HepG2 (cell line): ENCODE data around the gene DNASE1. TPM values are rescaled to one million over a fixed set of nuclear protein-coding genes. Genes with fewer than 3 reads are reported as not detected.
A peak's percentile ranks its signal among the peaks of the same experiment; 100 is the strongest.

ENCODE experiments used
- ATAC-seq: fragments of 200-7000 bp; cut with Tn5 transposase; 3 replicates; pipeline ENCODE4 v1.9.1; 2020; ENCODE audit warnings: mild to moderate bottlenecking, moderate library complexity
- BruUV-seq: library from RNA; stranded (reverse); fragments of 400-500 nt; replicated peaks from 2 replicates; lab custom pipeline; 2021; lab: Mats Ljungman, UMichigan
- CTCF ChIA-PET: fragments of 300-600 bp; formaldehyde crosslinking; extraction: SDS; loops from one replicate; lab custom pipeline; 2021; ENCODE audit warnings: low total read pairs, inconsistent platforms, low intra/inter-chr PET ratio; lab: Yijun Ruan, JAX
- POLR2A ChIA-PET: fragments of 350-600 bp; sonication (Branson Sonifier 250); formaldehyde crosslinking; loops from one replicate; lab custom pipeline; 2020; ENCODE audit warnings: antibody characterized with exemption, inconsistent platforms; lab: Yijun Ruan, JAX
- DNase-seq: peaks from one replicate; pipeline ENCODE4 v3.0.0-alpha.2; 2015; ENCODE audit warnings: low spot score
- FAIRE-seq: peaks from 3 replicates; lab custom pipeline; 2011; peaks lifted over from hg19 to GRCh38; lab: Jason Lieb, UNC
- H2AFZ ChIP-seq: one replicate; pipeline ENCODE4 v1.6.1; 2011; ENCODE audit warnings: low read length, inconsistent platforms
- H3K27ac ChIP-seq: fragments of 300-600 bp; 3 replicates; pipeline ENCODE4 v1.8.0; 2011; ENCODE audit warnings: mixed run types, mild to moderate bottlenecking, mixed read lengths, low read length, inconsistent platforms; ENCODE audit not compliant: insufficient read depth; ENCODE audit errors: extremely low read length
- H3K27me3 ChIP-seq, 2 experiments: fragments of 200-600 bp in 1 of 2; 2 replicates in 1 of 2; 3 replicates in 1 of 2; pipeline versions ENCODE4 v1.6.0 to v1.8.0; 2011; ENCODE audit warnings: low read length in 2 of 2, mild to moderate bottlenecking in 2 of 2, moderate library complexity in 2 of 2, inconsistent platforms in 1 of 2; ENCODE audit not compliant: insufficient read depth in 2 of 2, control insufficient read depth in 1 of 2
- H3K36me3 ChIP-seq, 2 experiments: fragments of 200-600 bp in 1 of 2; replicated peaks in 1 of 2; 2 replicates in 1 of 2; 3 replicates in 1 of 2; pipeline versions ENCODE4 v1.5.1 to v1.8.0; 2011; ENCODE audit warnings: low read length in 2 of 2, inconsistent platforms in 1 of 2; ENCODE audit not compliant: insufficient read depth in 2 of 2, control insufficient read depth in 1 of 2
- H3K4me1 ChIP-seq: 2 replicates; pipeline ENCODE4 v1.5.1; 2012; ENCODE audit warnings: low read length, inconsistent platforms; ENCODE audit not compliant: insufficient read depth
- H3K4me2 ChIP-seq: 2 replicates; pipeline ENCODE4 v1.6.0; 2011; ENCODE audit warnings: low read depth, low read length, inconsistent platforms
- H3K4me3 ChIP-seq, 3 experiments: fragments of 200-600 bp in 1 of 3; sonication (generic), shearing (Covaris generic) in 1 of 3; replicated peaks in 1 of 3; 2 replicates each; pipeline ENCODE4 v1.5.1; 2011 to 2016; ENCODE audit warnings: low read length in 3 of 3, inconsistent platforms in 2 of 3, low read depth in 2 of 3, mild to moderate bottlenecking in 2 of 3, control low read depth in 1 of 3, mixed read lengths in 1 of 3; ENCODE audit not compliant: insufficient read depth in 1 of 3
- H3K79me2 ChIP-seq: one replicate; pipeline ENCODE4 v1.6.1; 2011; ENCODE audit warnings: low read length, inconsistent platforms; ENCODE audit not compliant: insufficient read depth
- H3K9ac ChIP-seq: 2 replicates; pipeline ENCODE4 v1.6.0; 2011; ENCODE audit warnings: mild to moderate bottlenecking, low read depth, low read length, inconsistent platforms; ENCODE audit not compliant: insufficient read depth
- H3K9me3 ChIP-seq: 2 replicates; pipeline ENCODE4 v1.5.1; 2012; ENCODE audit warnings: mild to moderate bottlenecking, low read length
- H4K20me1 ChIP-seq: 2 replicates; pipeline ENCODE4 v1.6.0; 2011; ENCODE audit warnings: inconsistent platforms, mild to moderate bottlenecking, low read length, moderate library complexity; ENCODE audit not compliant: insufficient read depth
- CBX2 ChIP-seq, 2 experiments: fragments of 200-600 bp in 1 of 2; sonication (generic); formaldehyde crosslinking in 1 of 2; IDR thresholded peaks; 2 replicates each; pipeline versions ENCODE4 v1.7.0 to v1.8.1; 2018 to 2022; ENCODE audit warnings: low read depth in 2 of 2, low read length in 1 of 2, mild to moderate bottlenecking in 1 of 2, missing genetic modification reagents in 1 of 2
- CSRNP2 ChIP-seq: sonication (generic); formaldehyde crosslinking; conservative IDR thresholded peaks from 2 replicates; pipeline ENCODE4 v1.8.0; 2022; ENCODE audit warnings: low read depth, missing genetic modification reagents
- FOXO1 ChIP-seq: sonication (generic); formaldehyde crosslinking; IDR thresholded peaks from 2 replicates; pipeline ENCODE4 v1.4.0; 2020; ENCODE audit warnings: missing genetic modification reagents
- GLMP ChIP-seq: sonication (generic); formaldehyde crosslinking; IDR thresholded peaks from 2 replicates; pipeline ENCODE4 v1.9.0; 2021; ENCODE audit warnings: missing genetic modification reagents, mild to moderate bottlenecking, borderline replicate concordance
- HMG20B ChIP-seq: conservative IDR thresholded peaks from 2 replicates; pipeline ENCODE4 v1.6.1; 2016; ENCODE audit warnings: missing genetic modification reagents, missing compliant biosample characterization
- NR2F6 ChIP-seq, 2 experiments: IDR thresholded peaks; 2 replicates each; pipeline ENCODE4 v1.6.1; 2016; ENCODE audit warnings: antibody characterized with exemption in 1 of 2, mild to moderate bottlenecking in 1 of 2
- ONECUT2 ChIP-seq: sonication (generic); formaldehyde crosslinking; IDR thresholded peaks from 2 replicates; pipeline ENCODE4 v1.4.0; 2020; ENCODE audit warnings: missing genetic modification reagents
- RNF219 ChIP-seq: sonication (generic); formaldehyde crosslinking; IDR thresholded peaks from 2 replicates; pipeline ENCODE4 v1.5.0; 2020; ENCODE audit warnings: mild to moderate bottlenecking, missing genetic modification reagents
- RXRB ChIP-seq: IDR thresholded peaks from 2 replicates; pipeline ENCODE4 v1.6.1; 2016; ENCODE audit warnings: borderline replicate concordance, missing genetic modification reagents, missing compliant biosample characterization
- SOX13 ChIP-seq, 3 experiments: fragments of 450-650 bp in 1 of 3; sonication (generic) in 1 of 3; formaldehyde crosslinking in 1 of 3; IDR thresholded peaks in 2 of 3; conservative IDR thresholded peaks in 1 of 3; 2 replicates each; pipeline versions ENCODE4 v1.5.0 to v1.6.1; 2016 to 2020; ENCODE audit warnings: antibody characterized with exemption in 1 of 3, mild to moderate bottlenecking in 1 of 3, missing compliant biosample characterization in 1 of 3, missing genetic modification reagents in 1 of 3, moderate library complexity in 1 of 3
- SP140L ChIP-seq: sonication (generic); formaldehyde crosslinking; IDR thresholded peaks from 2 replicates; pipeline ENCODE4 v1.4.0; 2020; ENCODE audit warnings: missing genetic modification reagents, borderline replicate concordance
- SPEN ChIP-seq: sonication (generic); formaldehyde crosslinking; IDR thresholded peaks from 2 replicates; pipeline ENCODE4 v1.5.1; 2020; ENCODE audit warnings: low read depth, mild to moderate bottlenecking, missing genetic modification reagents
- ZFP90 ChIP-seq: sonication (generic); formaldehyde crosslinking; IDR thresholded peaks from 2 replicates; pipeline ENCODE4 v1.8.0; 2022; ENCODE audit warnings: missing genetic modification reagents, mild to moderate bottlenecking, inconsistent platforms, borderline replicate concordance
- ZNF224 ChIP-seq: sonication (generic); formaldehyde crosslinking; IDR thresholded peaks from 2 replicates; pipeline ENCODE4 v1.5.0; 2020; ENCODE audit warnings: mild to moderate bottlenecking, missing genetic modification reagents
- ZNF264 ChIP-seq: sonication (generic); formaldehyde crosslinking; IDR thresholded peaks from 2 replicates; pipeline ENCODE4 v1.4.0; 2020; ENCODE audit warnings: missing genetic modification reagents
- ZNF543 ChIP-seq: sonication (generic); formaldehyde crosslinking; IDR thresholded peaks from 2 replicates; pipeline ENCODE4 v1.4.0; 2020; ENCODE audit warnings: mild to moderate bottlenecking, missing genetic modification reagents
- WGBS: methylation state at CpG from one replicate; pipeline ENCODE4 v1.1.6; 2017; ENCODE audit warnings: low lambda C conversion rate; 5-methylcytosine and 5-hydroxymethylcytosine counted together
- in situ Hi-C: cut with HindIII; loops from 2 replicates; pipeline ENCODE4 v1.10.0; 2017; ENCODE audit warnings: low pct_unique_long_range_greater_than_20kb; ENCODE audit not compliant: extremely low pct_ligation_motif_present
- intact Hi-C: fragments of 100-400 bp; cut with micrococcal nuclease; formaldehyde crosslinking; loops from one replicate; pipeline ENCODE4 v1.10.0; 2022; ENCODE audit not compliant: unreplicated experiment
- polyA plus RNA-seq, 8 experiments: library from polyadenylated mRNA; depleted of rRNA in 3 of 8; stranded (reverse) in 7 of 8; unstranded in 1 of 8; fragments of >200 nt; fragmentation: Illumina TruSeq in 4 of 8; extraction: Trizol in 4 of 8; gene quantifications; 2 replicates each; pipeline versions ENCODE4 v1.2.1 to v1.2.3, GENCODE V29; 2011 to 2016; ENCODE audit warnings: low read depth in 4 of 8, missing spikeins in 1 of 8, mixed read lengths in 1 of 8; ENCODE audit not compliant: insufficient read depth in 1 of 8
- total RNA-seq, 5 experiments: library from RNA; depleted of rRNA; stranded (reverse); fragments of >200 nt; fragmentation: Illumina TruSeq; extraction: Trizol; gene quantifications; 2 replicates each; pipeline ENCODE4 v1.2.3, GENCODE V29; 2016; ENCODE audit warnings: low read depth in 1 of 5
- TF ChIP-seq, protein P1 (sequence below): IDR thresholded peaks from 2 replicates; pipeline ENCODE4 v1.6.1; 2016; ENCODE audit warnings: low read depth

Gene DNASE1
- total and polyA plus RNA-seq, 2 of the 13 experiments (the other 11 are each of a cell fraction or from before 2014, with no cell fraction given) = 7.1 to 11.1 TPM

- H3K4me3 ChIP-seq = peak overlapping the region in 1 of 3 experiments; percentile 19; a peak in 1 of 6 replicates
- H3K4me1 ChIP-seq = peaks cover 52% of the 10 kb centered on the region
- POLR2A ChIA-PET = interaction anchor here (1.1 kb wide), 2 partner anchors 10 to 42 kb away, joined by 3 read pairs; no protein-coding TSS in a partner anchor
- FAIRE-seq = peak; percentile 91
- peaks cover 1 to 2% of the 10 kb centered on the region in 2 experiments; a peak in 1 of 5 replicates for H3K36me3 ChIP-seq
- in situ Hi-C loops (no loop called here), intact Hi-C loops (no loop called here)
- H3K9me3 ChIP-seq = no peaks in the 10 kb centered on the region
- peak overlapping the region; percentile 68 for H3K27ac ChIP-seq
- CTCF ChIA-PET = no interaction called here
- peaks cover 3% of the 10 kb centered on the region for H3K79me2 ChIP-seq
- no peak overlapping the region for H2AFZ ChIP-seq
- DNase-seq = peak; percentile 62
- H3K9ac ChIP-seq = no peak overlapping the region
- no peaks in the 10 kb centered on the region for H3K27me3 ChIP-seq
- BruUV-seq = no TSS peak
- ATAC-seq = peak; percentile 91
- no peaks in the 10 kb centered on the region for H4K20me1 ChIP-seq
- 4% methylated on average over 3 of the region's 3 CpGs for WGBS
- H3K4me2 ChIP-seq = peak overlapping the region; percentile 57
- TF ChIP-seq RXRB (CRISPR knock-in tag) (peak; percentile 57; the same call in 1 of the 2 replicates), ZNF543 (no peak), GLMP (no peak), FOXO1 (peak; percentile 27; the same call in 1 of the 2 replicates), ZFP90 (CRISPR knock-in tag) (no peak), SP140L (CRISPR knock-in tag) (no peak), CSRNP2 (no peak), SPEN (CRISPR knock-in tag) (no peak; the same call in 1 of the 2 replicates), HMG20B (0 out of 2 replicates have a peak, but pooled peaks have one; percentile 33), NR2F6 (IDR thresholded peaks at IDR 0.05) (no peak), NR2F6 (CRISPR knock-in tag; IDR thresholded peaks at IDR 0.05) (0 out of 2 replicates have a peak, but pooled peaks have one; percentile 14), RNF219 (no peak), SOX13 (IDR thresholded peaks at IDR 0.05) (no peak), SOX13 (CRISPR knock-in tag; conservative IDR thresholded peaks at IDR 0.05 in 1 of 2, IDR thresholded peaks at IDR 0.05 in 1 of 2) (peak in 1 of 2 experiments; percentile 34; a peak in 1 of 4 replicates), CBX2 (IDR thresholded peaks at IDR 0.05; ENCODE audit: low read depth, low read length) (no peak), CBX2 (CRISPR knock-in tag; IDR thresholded peaks at IDR 0.05; ENCODE audit: low read depth) (no peak), ONECUT2 (no peak), ZNF264 (CRISPR knock-in tag) (peak; percentile 73), ZNF224 (no peak)
- TF ChIP-seq, protein P1, sequence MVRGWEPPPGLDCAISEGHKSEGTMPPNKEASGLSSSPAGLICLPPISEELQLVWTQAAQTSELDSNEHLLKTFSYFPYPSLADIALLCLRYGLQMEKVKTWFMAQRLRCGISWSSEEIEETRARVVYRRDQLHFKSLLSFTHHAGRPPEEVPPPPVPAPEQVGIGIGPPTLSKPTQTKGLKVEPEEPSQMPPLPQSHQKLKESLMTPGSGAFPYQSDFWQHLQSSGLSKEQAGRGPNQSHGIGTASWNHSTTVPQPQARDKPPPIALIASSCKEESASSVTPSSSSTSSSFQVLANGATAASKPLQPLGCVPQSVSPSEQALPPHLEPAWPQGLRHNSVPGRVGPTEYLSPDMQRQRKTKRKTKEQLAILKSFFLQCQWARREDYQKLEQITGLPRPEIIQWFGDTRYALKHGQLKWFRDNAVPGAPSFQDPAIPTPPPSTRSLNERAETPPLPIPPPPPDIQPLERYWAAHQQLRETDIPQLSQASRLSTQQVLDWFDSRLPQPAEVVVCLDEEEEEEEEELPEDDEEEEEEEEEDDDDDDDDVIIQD (CRISPR knock-in tag) = no peak
Measured at GRCh38 chr16:3640207-3640606, 14.3 kb upstream of the DNASE1 start.
